C1 segment of cervical spinal cord (tissue), 14 donors: ENCODE results near the gene PGM5.
"Not testable (repeated sequence)": the region's sequence is repeated elsewhere in the genome, so short reads cannot be mapped to it uniquely, and the experiment has no call there.

Experiments used
- DNase-seq, 14 donors: peaks; one replicate each; lab custom pipeline; 2025; lab: John Stamatoyannopoulos, UW

Gene PGM5

GRCh38 chr9:68377723-68378122 is 21.3 kb downstream of the PGM5 start:
- DNase-seq, result not testable (repeated sequence)

GRCh38 chr9:68383894-68384293 is 27.5 kb downstream of the PGM5 start:
- DNase-seq, result not testable (repeated sequence)

- DNase-seq, result not testable (repeated sequence)
These were observed 33.1 kb downstream of the PGM5 start for GRCh38 chr9:68389558-68389957.

GRCh38 chr9:68390737-68391136 is 34.3 kb downstream of the PGM5 start:
- DNase-seq, result not testable (repeated sequence)

GRCh38 chr9:68396411-68397094 is 40.1 kb downstream of the PGM5 start:
- not testable (repeated sequence) for DNase-seq

GRCh38 chr9:68397095-68397423 is 40.6 kb downstream of the PGM5 start:
- DNase-seq, result not testable (repeated sequence)

- not testable (repeated sequence) for DNase-seq
These were observed 41.4 kb downstream of the PGM5 start for GRCh38 chr9:68397796-68398195.

GRCh38 chr9:68398324-68398723 is 41.9 kb downstream of the PGM5 start:
- not testable (repeated sequence) for DNase-seq

GRCh38 chr9:68404421-68405185 is 48.2 kb downstream of the PGM5 start:
- DNase-seq, result not testable (repeated sequence)

- not testable (repeated sequence) for DNase-seq
These were observed 55.5 kb downstream of the PGM5 start for GRCh38 chr9:68411865-68412264.

- DNase-seq, result not testable (repeated sequence)
These were observed 56.3 kb downstream of the PGM5 start for GRCh38 chr9:68412754-68413153.

GRCh38 chr9:68415065-68415464 is 58.7 kb downstream of the PGM5 start:
- not testable (repeated sequence) for DNase-seq

GRCh38 chr9:68416936-68417564 is 60.6 kb downstream of the PGM5 start:
- no peak for DNase-seq

- DNase-seq, result no peak
These were observed 61.4 kb downstream of the PGM5 start for GRCh38 chr9:68417762-68418161.

GRCh38 chr9:68418259-68418845 is 61.9 kb downstream of the PGM5 start:
- no peak for DNase-seq

GRCh38 chr9:68419901-68420300 is 63.5 kb downstream of the PGM5 start:
- DNase-seq, result no peak

GRCh38 chr9:68426755-68427154 is 70.3 kb downstream of the PGM5 start:
- no peak for DNase-seq

GRCh38 chr9:68427216-68427977 is 71.0 kb downstream of the PGM5 start:
- DNase-seq, result no peak

- DNase-seq, result no peak
These were observed 72.1 kb downstream of the PGM5 start for GRCh38 chr9:68428481-68428880.

GRCh38 chr9:68429631-68430030 is 73.2 kb downstream of the PGM5 start:
- DNase-seq, result no peak

- no peak for DNase-seq
These were observed 74.9 kb downstream of the PGM5 start for GRCh38 chr9:68431307-68431706.
